Cerebellar cortex (tissue), 1 donor: ENCODE results near the gene RPS15.
"Not testable (repeated sequence)": the region's sequence is repeated elsewhere in the genome, so short reads cannot be mapped to it uniquely, and the experiment has no call there.

ENCODE experiments used
- DNase-seq: peaks from one replicate; pipeline ENCODE4 v3.0.0-alpha.2; 2015; ENCODE audit warnings: low spot score

Gene RPS15

DNA sequence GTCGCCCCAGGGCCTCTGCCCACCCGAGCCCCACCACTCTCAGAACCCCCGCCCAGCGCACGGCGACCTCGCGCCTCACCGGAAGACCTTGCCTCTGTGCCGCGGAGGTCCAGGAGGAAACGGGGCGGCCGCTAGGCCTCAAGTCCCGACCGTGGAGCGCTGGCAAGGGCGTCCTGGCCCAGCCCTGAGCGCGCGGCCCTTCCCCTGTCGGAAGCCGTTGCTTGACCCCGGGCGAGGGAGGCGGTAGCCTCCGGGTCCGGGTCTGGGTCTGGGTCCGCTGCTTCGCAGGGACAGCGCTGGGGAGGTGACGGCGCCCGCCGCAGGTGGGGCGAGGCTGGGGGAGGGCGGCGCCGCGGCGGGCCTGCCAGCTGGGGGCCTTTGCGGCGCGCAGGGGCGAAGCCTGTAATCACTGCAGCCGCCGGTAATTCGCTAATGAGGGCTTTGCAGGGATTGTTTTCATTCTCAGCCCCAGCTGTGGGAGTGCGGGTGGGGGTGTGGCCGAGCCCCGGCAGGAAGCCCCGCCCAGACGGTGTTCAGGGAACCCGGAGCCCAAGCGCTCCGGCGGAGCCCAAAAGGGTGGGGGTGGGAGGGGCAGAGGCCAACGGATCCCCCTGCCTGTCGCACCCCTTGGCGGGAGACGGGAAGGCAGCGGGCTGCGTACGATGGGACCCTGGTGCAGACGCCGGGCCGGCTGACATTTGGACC lies 32.3 kb downstream of the RPS15 start:
- DNase-seq = no peak

DNA sequence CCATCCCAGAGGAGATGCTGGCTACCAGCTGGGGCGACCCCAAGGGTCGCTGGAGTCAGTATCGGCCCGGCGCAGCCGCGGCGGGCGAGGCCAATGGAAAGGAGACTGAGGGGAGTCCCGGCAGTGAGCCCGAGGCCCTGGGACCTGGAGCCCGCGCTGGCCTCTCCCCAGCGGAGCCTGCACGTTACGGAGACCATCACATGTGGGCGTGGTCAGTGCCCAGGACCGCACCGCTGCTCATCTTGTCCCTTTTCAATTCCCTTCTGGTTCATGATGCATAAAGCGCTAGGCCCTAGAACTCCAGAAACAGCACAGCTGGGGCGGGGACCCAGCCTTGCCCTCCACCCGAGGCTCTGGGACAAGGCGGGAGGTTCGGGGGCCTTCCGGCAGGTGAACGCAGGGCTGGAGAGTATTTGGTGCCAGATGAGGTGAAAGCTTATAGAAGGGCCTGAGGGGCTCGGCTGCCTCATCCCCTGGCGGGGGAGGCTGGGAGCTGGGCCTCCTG lies 32.9 kb downstream of the RPS15 start:
- no peak for DNase-seq

DNA sequence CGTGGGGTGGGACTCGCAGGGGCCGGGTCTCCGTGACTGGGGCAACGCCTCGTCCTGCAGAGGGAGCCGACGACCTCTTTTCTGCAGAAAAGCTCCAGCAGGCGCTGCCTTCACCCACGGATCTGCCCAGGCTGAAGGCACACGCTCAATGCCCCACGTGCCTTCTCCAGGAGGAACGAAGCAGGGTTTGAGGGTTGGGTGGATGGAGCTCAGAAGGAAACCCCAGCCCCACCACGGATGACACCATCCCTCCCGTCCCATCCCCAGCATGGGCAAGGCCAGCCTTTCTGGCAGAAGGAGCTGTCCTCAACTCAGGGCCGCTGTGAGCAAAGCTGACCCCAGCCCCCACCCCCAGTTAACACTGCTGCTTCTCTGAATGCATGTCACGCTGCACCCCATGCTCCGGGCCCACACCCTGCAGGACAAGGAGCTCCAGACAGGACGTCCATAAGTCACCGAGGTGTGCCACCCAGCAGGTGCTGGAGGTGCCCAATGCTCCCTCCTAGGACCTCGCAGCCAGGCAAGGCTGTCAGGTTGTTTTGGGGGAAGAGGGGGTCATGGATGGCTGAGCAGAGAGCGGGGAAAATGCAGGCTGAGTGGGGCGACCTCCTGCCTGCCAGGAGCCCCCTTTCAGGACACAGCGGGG lies 33.4 kb downstream of the RPS15 start:
- DNase-seq = no peak

DNA sequence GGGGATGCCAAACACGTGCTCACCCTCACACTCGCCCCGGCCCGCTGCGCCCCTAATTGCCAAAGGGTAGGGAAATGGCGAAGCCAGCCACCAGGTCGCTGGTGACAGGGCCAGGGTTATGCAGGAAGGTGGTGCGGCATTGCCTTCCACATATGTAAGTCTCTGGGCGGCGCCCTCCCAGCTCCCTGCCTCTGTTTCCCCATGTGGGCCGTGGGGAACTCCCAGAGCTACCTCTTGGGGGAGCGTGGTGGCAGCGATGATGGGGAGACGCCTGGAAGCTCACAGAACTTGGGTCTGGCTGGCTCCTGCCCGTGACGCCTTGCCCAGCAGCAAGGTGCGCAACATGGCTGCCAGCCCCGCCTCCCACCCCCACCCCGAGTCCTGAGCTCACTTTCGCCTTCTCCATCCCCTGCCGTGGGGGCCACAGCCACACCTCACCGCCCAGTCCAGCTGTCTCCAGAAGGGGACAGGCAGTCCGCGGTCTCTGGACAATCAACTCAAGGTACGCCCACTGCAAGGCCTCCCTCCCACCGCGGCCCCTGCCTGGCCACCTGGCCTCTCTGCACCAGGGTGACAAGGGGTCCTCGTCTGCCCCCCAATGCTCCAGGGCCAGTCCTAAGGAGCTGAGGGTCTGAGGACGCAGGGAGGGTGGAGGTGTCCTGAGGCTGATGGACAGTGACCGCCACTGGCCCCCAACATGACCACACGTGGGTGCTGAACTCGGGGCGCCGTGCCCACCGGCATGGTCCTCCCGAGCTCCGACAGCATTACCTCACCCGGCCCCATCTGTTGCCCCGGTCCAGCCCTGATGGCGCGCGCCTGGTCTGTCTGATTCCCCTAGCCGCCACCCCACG lies 34.3 kb downstream of the RPS15 start:
- DNase-seq = peak; percentile 53

DNA sequence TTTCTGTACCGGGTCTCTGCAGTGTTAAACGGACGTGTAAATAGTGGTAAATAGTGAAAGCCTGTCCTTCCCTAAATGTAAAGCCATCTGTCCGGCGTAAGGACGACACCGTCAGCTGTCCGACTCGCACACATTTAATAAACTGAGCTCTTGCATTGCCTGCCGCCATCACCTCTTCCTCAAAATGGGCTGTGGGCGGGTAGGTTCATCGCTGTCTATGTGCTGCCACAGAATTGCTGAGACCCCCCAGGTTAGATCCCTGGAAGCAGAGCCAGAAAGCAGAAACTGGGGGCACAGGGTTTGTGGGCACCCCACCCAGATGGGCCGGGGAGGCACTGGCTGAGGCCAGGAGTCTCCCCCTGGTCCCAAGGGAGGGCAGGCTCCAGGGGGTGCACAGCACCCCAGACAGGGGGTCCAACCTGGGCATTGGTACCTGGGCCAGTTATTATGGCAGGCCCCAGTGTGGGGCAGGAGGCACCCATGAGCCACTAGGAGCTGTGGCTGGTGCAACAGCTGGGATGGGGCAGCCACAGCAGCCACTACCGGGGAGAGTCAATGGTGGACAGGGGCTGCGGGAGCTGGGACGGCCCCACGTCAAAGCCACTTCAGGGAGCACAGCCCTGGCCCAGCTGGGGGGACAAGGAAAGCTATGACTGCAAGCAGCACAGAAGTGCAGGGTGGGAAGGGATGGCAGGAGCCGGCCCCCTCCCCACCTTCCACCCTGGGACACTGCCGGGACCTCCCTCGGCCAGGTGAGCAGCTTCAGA lies 35.1 kb downstream of the RPS15 start:
- no peak for DNase-seq

DNA sequence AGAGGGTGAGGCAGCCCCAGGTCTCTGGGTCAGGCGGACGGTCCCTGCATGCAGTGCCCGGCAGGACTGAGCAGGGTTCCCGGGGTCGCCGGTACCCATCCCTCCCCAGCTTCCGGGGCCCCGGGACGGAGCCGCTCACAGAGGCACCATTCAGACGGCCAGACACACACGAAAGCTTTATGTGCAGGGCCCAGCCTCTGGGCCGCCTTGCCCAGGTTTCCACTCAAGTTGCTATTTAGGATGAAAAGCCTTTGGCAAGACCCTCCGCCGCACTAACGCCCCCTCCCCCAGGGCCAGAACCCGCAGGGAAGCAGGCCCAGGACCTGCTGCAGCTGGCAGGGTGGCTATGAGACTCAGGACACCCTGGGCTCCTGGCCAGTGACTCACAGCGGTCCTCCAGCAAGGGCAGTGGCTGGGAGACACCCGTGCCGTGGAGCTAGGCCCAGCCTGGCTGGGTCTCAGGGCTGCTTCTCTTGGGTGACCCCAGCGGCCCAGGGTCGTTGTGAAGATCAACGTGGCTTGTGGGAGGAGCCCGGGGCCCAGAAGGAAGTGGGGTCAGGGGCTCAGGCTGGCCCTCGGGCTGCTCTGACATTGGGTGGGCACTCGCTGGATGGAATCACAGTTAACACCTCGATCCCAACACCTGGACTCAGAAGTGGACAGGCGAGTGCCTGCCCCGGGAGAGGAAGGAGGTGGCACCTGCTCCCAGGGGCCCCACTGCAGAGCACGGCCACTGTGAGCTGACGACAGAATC lies 36.0 kb downstream of the RPS15 start:
- no peak for DNase-seq

DNA sequence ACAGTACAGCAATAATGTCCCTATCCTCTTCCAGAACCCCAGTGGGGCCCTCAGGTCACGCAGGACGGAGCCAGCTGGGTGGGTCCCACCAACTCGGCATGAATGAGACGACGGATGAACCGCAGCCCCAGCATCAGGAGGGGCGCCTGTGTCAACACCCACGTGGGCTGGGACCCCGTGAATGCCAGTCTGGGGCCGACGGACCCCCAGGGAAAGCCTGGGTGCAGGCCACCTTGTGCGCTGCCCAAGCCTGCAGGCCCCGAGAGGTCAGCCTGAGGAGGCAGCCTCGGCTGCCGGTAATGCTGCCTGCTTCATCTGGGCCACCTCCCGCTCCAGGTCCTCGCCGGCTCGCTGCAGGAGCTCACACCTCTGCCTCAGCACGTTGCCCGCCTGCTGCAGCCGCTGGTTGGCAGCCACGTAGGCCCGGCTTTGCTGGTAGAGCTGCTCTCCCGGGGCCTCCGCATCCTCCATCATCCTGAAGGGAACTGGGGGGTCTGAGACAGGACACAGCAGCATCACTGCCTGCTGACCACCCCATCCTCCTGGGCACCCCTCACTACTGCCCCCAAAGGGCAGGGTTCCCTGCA lies 36.7 kb downstream of the RPS15 start:
- DNase-seq = no peak

DNA sequence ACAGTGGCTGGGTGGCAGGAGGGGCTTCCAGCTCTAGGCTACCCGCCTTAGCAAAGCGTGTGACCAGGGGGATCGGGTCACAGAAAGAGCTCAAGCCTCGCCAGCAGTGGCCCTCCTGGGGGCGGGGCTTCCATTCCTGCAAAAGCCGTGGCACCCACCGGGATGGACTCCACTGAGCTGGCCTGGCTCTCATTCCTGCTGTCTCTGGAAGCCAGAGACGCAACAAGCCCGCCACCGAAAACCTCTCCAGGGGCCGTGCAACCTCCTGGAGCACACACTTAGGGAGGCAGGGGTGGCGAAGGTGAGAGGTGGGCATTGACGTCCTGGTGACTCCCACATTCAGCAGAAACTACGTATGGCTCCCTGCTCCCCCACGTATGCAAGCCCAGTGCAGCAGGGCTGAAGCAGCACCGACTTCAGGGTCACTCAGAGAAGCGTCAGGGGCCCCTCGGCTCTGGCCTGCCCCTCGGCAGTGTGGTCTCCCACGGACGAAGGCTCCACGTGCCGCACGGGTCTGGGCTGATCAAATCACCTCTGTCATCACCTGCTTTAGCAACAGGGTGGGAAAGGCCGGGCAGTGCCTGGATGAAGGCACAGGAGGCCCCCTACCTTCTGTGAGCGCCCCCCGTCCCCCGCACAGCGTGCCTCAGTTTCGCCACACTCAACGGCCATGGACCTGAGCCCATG lies 37.7 kb downstream of the RPS15 start:
- DNase-seq = no peak

DNA sequence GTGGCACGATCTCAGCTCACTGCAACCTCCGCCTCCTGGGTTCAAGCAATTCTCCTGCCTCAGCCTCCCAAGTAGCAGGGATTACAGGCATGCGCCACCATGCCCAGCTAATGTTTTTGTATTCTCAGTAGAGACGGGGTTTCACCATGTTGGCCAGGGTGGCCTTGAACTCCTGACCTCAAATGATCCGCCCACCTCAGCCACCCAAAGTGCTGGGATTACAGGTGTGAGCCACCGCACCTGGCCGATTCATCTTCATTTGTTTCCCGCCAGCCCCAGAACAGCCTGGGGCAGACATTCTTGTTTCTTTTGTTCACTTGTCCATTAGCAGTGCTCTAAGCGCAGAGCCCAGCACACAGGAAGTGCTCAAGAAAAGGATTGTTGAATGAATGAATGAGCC lies 38.9 kb downstream of the RPS15 start:
- not testable (repeated sequence) for DNase-seq

DNA sequence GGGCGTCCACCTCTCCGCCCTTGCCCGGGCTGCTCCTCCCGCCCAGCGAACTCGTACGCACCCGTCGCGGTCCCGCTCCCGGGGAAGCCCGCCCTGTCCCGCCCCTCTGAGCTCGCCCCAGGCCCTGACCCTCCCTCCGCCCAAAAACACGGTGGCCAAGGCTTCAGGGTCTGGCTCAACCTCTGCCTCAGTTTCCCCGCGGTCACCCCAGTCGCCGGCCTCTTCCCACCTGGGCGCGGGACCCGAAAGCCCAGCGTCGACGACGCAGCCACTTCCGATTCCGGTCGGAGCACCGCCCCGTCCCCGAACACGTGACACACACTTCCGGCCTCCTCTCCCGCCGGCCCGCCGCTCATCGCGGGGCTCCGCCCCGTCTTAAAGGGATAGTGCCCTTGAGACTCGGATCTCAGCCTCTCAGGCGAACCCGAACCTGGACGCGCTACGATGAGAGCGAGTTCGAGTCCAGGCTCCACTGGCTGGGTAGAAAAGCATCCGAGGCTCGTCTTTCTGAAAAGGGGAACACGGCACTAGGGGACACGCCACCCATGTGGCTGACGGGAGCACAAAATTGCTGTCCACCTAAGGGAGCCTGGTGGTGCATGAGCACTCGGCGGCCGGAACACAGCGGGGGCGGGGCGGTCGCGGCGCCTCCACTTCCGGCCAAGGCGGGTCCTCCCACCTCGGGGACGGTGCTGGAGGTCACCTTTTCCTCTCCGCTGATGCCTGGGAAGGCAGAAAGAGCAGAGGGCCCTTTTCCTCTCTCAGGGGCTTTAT lies 40.9 kb downstream of the RPS15 start, which contains the start of gene C19orf25:
Gene C19orf25, minus strand, starts transcription at position 282 of the 774 bp plus-strand sequence. CDS start 312 bp downstream, outside the sequence.
- peak; percentile 94 for DNase-seq

DNA sequence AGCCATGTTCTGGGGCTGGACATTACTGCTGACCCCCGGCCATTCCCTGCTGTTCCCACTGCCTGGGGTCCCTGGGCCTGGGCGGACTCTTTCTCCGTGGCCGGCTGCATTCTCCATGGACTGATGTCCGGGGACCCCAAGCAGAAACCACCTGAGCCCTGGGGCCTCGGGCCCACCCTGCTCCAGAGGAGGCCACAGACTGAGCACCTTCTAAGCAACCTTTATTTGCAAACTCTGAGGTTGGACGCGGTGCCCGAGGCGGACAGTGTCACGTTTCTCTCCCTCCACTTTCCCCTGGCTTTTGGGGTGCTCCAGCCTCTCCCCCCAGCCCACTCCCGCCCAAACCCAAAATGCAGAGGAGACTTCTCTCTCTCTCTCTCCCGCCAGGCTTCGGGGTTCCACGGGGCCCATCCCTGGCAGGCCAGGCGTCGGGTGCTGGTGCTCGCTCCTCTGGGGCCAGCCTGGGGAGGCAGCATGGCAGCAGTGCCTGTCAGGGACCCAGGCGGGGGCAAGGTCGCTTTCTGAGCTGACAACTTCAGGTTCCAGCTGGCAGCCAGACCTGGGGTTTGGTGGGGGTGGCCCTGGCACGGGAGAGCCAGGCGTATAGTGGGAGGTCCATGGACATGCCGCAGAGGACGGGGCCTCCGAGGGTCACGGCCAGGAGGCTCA lies 43.2 kb downstream of the RPS15 start:
- no peak for DNase-seq

DNA sequence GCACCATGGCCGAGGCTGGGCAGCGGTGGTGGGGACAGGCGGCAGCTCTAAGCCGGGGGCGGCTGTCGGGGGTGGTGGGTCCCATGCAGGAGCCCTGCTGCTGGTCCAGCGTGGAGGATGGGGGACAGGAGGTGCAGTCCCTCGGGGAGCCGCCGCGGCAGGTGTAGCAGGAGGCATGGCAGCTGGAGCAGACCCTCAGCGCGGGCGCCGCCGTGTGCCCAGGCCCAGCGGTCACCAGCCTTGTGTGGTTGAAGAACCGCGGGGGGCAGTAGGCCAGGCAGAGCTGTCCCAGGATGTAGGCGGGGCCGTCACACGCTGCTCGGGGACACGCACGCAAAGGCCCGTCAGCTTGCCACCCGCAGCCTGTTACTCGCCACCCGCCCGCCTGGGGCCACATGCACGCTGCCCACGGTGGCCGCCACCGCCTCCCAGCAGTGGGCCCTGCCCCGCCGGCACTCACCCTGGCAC lies 43.7 kb downstream of the RPS15 start:
- no peak for DNase-seq

DNA sequence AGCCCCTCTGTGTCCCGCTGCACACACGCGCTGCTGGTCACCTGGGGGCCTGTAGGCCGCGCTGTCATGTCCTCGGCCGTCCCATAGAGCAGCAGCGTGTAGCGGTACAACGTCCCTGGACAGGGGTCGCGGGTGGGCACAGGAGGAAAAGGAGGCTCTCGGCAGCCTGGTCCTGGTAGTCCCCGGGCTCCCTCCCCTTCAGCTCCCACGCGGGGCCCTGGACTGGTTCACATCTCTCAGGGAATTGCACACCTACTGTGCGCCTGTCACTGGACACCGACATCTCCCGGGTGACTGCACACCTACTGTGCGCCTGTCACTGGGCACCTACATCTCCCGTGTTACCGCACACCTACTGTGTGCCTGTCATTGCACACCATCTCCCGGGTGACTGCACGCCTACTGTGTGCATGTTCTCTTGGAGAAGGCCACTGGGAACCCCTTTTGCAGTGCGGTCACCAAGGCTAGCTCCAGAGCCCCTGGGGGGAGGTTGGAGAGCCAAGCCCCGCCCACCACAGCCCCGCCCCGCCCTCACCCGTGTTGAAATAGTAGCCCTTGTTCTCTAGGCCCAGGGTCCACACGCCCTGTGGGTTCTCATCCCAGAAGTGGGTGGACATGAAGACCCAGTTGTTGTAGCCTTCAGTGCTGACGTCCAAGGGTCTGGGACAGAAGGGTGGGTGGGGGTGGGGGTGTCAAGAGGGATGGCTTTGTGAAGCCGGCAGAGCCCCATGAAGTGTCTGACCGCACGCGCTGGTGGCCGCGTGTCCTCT lies 44.4 kb downstream of the RPS15 start:
- no peak for DNase-seq

DNA sequence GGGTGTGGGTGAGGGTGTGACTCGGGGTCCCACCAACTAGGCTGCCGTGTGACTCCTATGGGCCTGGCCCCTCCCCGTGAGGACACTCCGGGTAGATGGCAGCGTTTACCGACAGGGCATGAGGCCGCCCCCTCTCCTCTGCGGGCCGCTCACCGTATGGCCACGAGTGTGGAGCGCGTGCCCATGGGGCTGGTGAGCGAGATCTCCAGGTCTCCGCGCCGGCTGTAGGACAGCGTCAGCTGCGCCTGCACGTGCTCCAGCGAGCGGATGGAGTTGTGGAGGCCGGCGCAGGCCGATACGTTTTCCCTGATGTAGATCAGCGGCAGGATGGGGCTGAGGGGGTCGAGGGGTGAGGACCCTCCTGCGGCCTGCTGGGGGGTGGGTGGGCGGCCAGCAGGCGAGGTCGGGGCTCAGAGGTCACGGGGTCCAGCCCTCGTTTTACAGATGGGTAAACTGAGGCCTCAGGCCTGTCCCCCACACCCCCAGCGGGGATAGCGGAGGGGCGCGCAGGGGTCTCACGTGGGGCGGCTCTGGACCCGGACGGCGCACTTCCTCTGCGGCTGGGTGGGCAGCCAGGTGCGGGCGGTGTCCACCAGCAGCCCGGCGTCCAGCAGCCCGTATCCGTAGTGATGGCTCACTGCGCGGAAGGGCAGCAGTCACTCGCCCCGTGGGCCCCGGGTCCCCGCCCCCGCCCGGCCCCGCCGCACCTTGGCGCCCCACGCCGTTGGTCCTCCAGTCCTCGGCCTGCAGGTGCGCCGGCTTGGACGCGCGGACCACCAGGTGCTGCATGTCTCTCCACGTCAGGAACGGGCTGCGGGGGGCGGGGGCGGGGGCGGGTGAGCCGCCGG lies 45.2 kb downstream of the RPS15 start:
- DNase-seq = no peak

DNA sequence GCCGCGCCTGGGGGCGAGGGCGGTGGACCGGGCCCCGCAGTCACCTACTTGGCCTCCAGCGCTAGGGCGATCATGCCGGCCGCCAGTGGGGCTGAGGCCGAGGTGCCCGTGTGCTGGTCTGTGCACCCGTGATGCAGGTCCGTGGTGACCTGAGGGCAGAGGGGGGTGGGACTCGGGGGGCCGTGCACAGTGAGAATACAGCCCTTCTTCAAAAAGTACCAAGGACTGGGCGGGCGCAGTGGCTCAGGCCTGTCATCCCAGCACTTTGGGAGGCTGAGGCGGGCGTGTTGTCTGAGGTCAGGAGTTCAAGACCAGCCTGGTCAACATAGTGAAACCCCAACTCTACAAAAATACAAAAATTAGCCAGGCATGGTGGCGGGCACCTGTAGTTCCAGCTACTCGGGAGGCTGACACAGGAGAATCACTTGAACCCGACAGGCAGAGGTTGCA lies 45.8 kb downstream of the RPS15 start:
- DNase-seq = no peak

DNA sequence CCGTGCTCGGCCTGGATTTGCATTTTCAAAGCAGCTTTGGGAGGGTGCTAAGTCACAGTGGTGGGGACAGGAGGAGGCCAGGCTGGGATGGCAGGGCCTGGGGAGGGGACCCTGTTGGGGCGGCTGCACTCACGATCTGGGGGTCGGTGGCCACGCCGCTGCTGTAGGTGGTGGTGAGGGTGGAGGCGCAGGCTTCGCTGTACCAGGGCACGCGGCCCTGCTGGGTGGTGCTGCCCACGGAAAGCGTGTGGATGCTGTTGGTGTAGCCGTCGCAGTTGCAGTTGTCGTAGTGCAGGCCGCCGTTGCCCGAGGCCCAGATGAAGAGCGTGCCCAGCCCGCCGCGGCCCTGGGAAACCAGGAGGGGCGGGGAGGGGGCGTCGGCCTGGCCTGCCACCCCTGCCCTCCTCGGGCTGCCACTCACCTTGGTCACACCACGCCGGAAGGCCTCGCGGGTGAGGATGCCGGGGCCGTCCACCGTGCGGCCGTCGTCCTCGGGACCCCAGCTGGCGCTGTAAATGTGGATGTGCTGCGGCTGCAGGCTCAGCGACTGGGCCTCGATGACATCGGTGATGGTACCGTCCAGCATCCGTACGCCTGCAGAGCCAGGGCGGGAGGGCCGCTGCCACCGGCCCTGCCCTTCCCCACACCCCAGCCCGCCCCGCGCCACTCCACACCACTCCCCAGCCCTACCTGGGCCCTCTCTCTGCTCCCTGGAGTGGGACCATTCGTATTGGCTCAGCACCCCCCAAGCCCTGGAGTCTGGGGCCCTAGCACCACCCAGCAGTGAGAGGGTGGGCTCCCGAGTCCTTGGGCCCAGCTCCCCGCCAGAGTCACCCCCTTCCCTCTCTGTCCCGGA lies 48.8 kb downstream of the RPS15 start:
- no peak for DNase-seq
